Measurements from ENCODE around the gene TMEM72. TPM values are rescaled to one million over a fixed set of nuclear protein-coding genes. Genes with fewer than 3 reads are reported as not detected.

Gene TMEM72
- total RNA-seq, 1 donor from 2014 or later = not detected

GRCh38 chr10:44979281-44980191 is 68.4 kb downstream of the TMEM72 start:
- Histone ChIP-seq H3K36me3 (peaks cover 6 to 22% of the 10 kb centered on the region in 2 donors), H3K9me3 (no peaks in the 10 kb centered on the region), H3K27ac (peak overlapping the region; percentile 89 to 91), H3K4me1 (peaks cover 36 to 60% of the 10 kb centered on the region in 2 donors), H3K4me3 (peak overlapping the region in 1 of 2 donors; percentile 11), H3K27me3 (no peaks in the 10 kb centered on the region)
- intact Hi-C loops (cut with DNase I) = loop anchor here (5.0 to 10.0 kb wide), 3 partner anchors 117 to 1305 kb away; no protein-coding TSS in a partner anchor
- no peak for TF ChIP-seq CTCF (IDR thresholded peaks at IDR 0.05)
- DNase-seq (ENCODE audit: low spot score in 2 of 2) = no peak

- Histone ChIP-seq H3K9me3 (no peaks in the 10 kb centered on the region), H3K4me3 (peak overlapping the region in 1 of 2 donors; percentile 2), H3K27me3 (no peaks in the 10 kb centered on the region), H3K27ac (peak overlapping the region; percentile 89 to 91), H3K4me1 (peaks cover 43 to 66% of the 10 kb centered on the region in 2 donors), H3K36me3 (peaks cover 6 to 22% of the 10 kb centered on the region in 2 donors)
- no peak for DNase-seq (ENCODE audit: low spot score in 2 of 2)
- intact Hi-C loops (cut with DNase I) = no loop called here
- no peak for TF ChIP-seq CTCF (IDR thresholded peaks at IDR 0.05)
These were observed 69.4 kb downstream of the TMEM72 start for GRCh38 chr10:44980309-44981171.

- Histone ChIP-seq H3K27me3 (no peaks in the 10 kb centered on the region), H3K4me3 (peak overlapping the region; percentile 2 to 45), H3K9me3 (no peaks in the 10 kb centered on the region), H3K36me3 (peaks cover 6 to 20% of the 10 kb centered on the region in 2 donors), H3K27ac (peak overlapping the region; percentile 89 to 91), H3K4me1 (peaks cover 47 to 72% of the 10 kb centered on the region in 2 donors)
- no peak for TF ChIP-seq CTCF (IDR thresholded peaks at IDR 0.05)
- intact Hi-C loops (cut with DNase I) = no loop called here
- DNase-seq (ENCODE audit: low spot score in 2 of 2) = peak in 1 of 2 donors; percentile 91
These were observed 70.3 kb downstream of the TMEM72 start for GRCh38 chr10:44981172-44982113.

GRCh38 chr10:44982114-44982460 is 71.0 kb downstream of the TMEM72 start:
- Histone ChIP-seq H3K27me3 (no peaks in the 10 kb centered on the region), H3K27ac (peak overlapping the region; percentile 79 to 91), H3K9me3 (no peaks in the 10 kb centered on the region), H3K4me1 (peaks cover 48 to 74% of the 10 kb centered on the region in 2 donors), H3K4me3 (peak overlapping the region in 1 of 2 donors; percentile 45), H3K36me3 (peaks cover 6 to 14% of the 10 kb centered on the region in 2 donors)
- no peak for TF ChIP-seq CTCF (IDR thresholded peaks at IDR 0.05)
- peak; percentile 83 to 90 for DNase-seq (ENCODE audit: low spot score in 2 of 2)
- intact Hi-C loops (cut with DNase I) = no loop called here

- no peak for TF ChIP-seq CTCF (IDR thresholded peaks at IDR 0.05)
- H3K4me1 ChIP-seq = peaks cover 50 to 78% of the 10 kb centered on the region in 2 donors
- peaks cover 1 to 10% of the 10 kb centered on the region in 2 donors for H3K36me3 ChIP-seq
- intact Hi-C loops (cut with DNase I) = no loop called here
- H3K4me3 ChIP-seq = no peak overlapping the region
- no peaks in the 10 kb centered on the region for H3K27me3 ChIP-seq
- H3K9me3 ChIP-seq = no peaks in the 10 kb centered on the region
- DNase-seq (ENCODE audit: low spot score in 2 of 2) = peak in 1 of 2 donors; percentile 63
- peak overlapping the region; percentile 79 to 91 for H3K27ac ChIP-seq
These were observed 71.4 kb downstream of the TMEM72 start for GRCh38 chr10:44982496-44982895.
